Right lobe of liver (tissue), 4 donors: ENCODE data around the gene NME9.

ENCODE experiments used
- CTCF ChIP-seq, 4 donors: fragments of 200-600 bp in 3 of 4; fragments of 450-650 bp in 1 of 4; IDR thresholded peaks; one replicate each; pipeline versions ENCODE4 v1.5.1 to v1.8.0; 2016 to 2022; ENCODE audit warnings: antibody characterized with exemption in 4 of 4, mild to moderate bottlenecking in 2 of 4
- POLR2A ChIP-seq: fragments of 450-650 bp; IDR thresholded peaks from one replicate; pipeline ENCODE4 v1.6.1; 2017; ENCODE audit warnings: antibody characterized with exemption, mild to moderate bottlenecking
- donor health status: DM: no; HTN: no; CAD: no.
- donor health status: DM: no; HTN: no; CAD: no.
- donor health status: DM: no; HTN: yes; CAD: no.

GRCh38 chr3:138336454-138336999 is 6.9 kb upstream of the NME9 start:
- no peak for TF ChIP-seq POLR2A
- TF ChIP-seq CTCF (IDR thresholded peaks at IDR 0.05): no peak
